HG03558 (cell line): ENCODE measurements around the gene TTBK2.

Experiments used
- ATAC-seq: cut with Tn5 transposase; IDR thresholded peaks from one replicate; pipeline ENCODE4 v1.9.1; 2021; ENCODE audit warnings: moderate number of reproducible peaks; ENCODE audit not compliant: unreplicated experiment; ENCODE audit errors: extremely low read depth

TTBK2 gene

DNA sequence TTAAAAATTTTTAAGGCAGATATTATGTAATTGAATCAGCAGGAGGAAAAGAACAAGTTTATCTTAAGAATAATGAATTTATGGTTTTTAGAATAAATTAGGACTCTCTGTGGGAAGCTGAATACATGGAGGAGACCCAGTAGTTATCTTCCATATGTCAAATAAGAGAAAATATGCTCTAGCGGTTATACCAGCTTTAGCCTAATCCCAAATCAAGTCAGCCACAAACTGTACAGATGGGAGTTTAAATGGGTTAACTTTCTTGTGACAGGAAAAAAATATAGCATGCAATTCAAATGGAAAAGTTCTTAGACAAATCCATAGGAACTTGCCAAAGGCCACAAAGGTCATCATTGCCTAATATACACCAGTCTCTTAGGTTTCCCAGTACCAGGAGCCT is 84.3 kb downstream of the TTBK2 start:
- ATAC-seq, result no peak

DNA sequence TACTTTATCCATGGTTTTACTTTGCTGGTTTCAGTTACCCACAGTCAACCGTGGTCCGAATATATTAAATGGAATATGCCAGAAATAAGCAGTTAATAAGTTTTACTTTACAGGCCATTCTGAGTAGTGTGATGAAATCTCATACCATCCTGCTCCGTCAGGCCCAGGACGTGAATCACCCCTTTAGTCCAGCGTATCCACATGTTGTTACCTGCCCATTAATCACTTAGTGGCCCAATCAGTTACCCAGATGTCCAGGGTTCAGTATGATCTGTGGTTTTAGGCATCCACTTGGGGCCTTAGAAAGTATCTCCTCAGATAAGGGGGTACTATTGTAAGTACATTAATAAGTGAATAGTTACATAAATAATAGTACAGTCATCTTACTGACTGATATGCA is 88.0 kb downstream of the TTBK2 start:
- ATAC-seq, result no peak

DNA sequence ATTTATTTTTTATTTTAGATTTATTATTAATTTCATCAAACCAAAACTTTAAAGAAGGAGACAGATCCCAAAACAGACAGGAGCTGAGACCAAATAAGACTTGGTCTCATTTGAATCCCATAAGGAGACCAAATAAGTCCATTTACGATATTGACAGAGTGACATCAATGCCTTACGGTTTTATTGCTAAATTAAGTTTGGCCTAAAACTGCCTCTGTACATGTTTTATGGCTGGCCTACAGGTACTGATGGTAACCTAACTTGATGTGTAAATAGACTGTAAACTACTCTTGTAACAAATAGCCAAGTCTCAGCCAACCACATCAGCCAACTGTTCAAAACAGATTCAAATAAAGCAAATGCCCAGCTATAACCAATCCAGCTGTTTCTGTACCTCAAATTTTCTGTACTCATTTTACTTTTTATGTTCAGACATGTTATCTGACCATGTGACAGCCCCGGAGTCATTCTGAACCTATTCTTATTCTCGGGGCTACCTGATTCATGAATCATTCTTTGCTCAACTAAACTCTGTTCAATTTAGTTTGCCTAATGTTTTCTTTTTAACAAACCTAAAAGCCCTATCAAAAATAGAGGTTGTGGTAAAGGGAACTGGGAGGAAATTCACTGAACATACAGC is 94.2 kb downstream of the TTBK2 start:
- ATAC-seq, result no peak

DNA sequence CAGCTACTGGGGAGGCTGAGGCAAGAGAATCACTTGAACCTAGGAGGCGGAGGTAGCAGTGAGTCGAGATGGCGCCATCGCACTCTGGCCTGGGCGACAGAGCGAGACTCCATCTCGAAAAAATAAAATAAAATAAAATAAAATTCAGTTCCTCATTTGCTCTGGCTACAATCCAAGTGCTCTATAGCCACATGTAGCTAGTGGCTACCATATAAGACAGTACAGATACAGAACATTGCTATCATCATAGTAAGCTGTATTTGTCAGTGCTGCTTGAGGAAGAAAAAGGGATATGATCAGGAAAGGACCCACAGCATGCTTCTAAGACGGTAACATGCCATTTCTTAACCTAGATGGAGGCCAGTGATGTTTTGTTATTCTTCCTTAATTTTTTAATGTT is 95.0 kb downstream of the TTBK2 start:
- ATAC-seq, result no peak

DNA sequence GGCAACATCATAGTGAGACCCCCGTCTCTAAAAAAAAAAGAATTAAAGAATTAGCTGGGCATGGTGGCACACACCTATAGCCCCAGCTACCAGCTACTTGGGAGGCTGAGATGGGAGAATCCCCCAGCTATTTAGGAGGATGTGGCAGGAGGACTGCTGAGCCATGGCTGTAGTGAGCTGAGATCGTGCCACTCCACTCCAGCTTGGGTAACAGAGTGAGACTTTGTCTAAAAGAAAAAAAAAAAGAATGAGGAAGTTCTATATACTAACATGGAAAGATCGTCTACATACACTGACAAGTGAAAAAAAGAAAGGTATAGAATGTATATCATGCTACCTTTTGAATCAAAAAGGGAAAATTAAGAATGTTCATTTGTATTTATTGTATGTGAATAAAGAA is 99.8 kb downstream of the TTBK2 start:
- ATAC-seq, result no peak

DNA sequence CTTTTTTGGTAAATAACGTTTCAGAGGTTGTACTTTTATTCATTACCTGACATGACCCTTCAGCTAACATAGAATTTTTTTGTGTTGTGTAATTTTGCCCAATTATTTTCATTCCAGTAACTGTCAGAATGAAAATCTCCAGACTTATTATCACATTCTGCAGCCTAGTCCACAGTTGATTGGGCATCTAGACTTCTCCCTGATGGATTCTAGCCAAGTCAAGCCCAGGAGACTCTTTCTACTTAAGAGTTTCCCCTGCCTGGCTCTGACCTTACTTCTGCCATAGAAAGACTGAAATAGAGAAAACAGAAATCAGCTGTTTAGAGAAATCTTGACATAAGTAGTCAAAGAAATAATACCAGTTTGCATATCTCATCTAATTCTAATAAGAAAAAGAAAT is 100.8 kb downstream of the TTBK2 start:
- ATAC-seq, result no peak

DNA sequence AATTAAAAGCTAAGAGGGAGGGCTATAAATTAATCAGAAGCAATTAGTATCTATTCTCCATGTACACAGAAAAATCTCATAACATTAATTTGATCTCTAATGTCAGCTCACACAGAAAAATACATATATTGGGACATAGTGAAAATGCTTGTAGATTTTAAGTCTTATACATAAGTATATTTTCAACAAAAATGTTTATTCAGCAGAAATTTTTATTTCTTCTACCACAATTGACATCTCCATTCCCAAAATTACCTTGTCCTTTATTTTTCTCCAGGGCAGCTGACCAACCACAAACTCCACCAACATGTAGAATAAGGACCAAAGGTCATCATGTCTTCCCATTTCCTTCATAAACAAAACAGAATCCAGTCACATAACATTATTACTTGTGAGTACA is 109.1 kb downstream of the TTBK2 start:
- ATAC-seq, result no peak

DNA sequence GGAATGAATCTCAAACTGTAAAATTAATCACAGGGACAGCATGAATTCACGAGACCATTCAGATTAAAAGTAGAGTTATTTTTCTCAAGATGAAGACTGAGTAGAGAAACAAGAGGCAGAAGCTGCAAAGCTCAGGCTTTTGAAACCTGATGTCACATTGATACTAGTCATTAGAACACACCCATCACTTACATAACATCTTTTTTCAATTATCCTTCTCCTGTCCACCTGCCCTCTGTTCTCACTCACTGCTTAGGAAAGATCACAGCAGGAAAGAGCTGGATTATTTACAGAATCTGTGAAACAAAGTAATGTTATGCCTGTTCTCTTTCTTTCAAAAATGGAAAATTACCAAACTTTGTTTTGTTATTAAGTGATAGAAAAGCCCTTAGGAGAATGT is 111.7 kb downstream of the TTBK2 start:
- ATAC-seq, result no peak

DNA sequence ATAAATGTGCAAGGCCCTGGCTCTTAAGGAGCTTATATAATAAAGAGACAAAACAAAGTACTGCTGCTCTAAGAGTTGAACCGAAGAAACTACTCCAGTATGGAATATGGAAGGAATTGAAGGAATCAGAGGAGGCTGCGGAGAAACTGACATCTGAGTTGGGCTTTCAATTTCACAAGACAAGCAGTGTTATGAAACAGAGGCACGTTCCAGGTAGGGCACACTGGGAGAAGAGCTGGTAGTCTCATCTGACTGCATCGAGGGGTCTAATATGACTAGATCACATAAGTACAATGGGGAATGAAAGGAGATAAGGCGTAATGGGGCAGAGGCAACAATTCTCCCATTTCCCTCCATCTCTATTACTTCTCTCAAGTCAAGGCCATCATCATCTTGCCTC is 115.3 kb downstream of the TTBK2 start:
- no peak for ATAC-seq

DNA sequence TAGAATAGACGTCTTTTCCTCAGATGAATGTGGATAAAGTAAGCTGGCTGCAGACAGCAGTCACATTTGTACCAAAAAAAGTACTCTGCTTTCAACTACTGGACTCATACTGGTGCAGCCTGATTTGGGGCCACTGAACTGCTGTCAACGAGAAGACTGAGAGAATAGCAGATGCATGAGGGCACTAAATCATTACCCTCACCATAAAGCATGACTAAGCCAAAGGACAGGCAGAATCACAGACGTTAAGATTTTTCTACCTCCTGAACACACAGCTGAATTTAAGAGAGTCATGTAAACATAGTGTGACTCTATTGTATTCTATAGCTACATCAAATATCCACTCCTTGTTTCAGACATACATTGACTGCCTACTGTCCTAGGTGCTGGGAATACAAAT is 115.8 kb downstream of the TTBK2 start:
- no peak for ATAC-seq

DNA sequence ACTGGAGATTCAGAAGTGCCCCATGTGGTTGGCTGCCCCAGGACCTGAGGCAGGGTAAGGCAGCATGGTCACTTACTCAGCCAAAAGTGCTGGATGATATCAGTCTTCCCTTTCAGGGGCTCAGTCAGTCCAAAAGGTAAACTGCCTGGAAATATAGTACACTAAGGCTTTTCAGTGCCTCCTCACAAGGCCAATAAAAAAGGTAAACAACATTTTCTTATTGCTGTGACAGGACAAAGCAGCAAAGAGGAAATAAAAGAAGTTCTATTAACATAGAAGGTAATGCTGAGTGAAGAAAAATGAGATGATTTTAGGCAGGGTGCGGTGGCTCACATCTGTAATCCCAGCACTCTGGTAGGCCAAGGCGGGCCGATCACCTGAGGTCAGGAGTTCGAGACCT is 117.1 kb downstream of the TTBK2 start:
- no peak for ATAC-seq

DNA sequence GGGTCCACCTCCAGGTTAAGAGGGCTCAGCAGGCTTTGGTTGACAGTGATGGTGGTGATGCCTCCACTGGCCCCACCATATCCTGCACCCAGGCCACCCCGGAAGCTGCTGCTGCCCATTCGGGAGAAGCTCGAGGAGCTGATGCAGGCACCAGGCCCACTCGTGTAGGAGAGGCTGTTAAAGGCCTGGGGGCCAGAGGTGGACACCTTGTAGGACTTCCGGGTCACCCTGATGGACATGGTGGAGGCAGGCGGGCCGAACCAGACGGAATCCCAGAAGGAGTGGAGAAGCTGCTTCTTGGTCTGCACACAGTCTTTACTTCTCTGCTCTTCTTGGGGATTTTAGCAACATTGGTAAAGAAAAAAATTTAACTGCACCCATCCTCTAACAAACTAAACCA is 118.4 kb downstream of the TTBK2 start:
- ATAC-seq, result no peak

DNA sequence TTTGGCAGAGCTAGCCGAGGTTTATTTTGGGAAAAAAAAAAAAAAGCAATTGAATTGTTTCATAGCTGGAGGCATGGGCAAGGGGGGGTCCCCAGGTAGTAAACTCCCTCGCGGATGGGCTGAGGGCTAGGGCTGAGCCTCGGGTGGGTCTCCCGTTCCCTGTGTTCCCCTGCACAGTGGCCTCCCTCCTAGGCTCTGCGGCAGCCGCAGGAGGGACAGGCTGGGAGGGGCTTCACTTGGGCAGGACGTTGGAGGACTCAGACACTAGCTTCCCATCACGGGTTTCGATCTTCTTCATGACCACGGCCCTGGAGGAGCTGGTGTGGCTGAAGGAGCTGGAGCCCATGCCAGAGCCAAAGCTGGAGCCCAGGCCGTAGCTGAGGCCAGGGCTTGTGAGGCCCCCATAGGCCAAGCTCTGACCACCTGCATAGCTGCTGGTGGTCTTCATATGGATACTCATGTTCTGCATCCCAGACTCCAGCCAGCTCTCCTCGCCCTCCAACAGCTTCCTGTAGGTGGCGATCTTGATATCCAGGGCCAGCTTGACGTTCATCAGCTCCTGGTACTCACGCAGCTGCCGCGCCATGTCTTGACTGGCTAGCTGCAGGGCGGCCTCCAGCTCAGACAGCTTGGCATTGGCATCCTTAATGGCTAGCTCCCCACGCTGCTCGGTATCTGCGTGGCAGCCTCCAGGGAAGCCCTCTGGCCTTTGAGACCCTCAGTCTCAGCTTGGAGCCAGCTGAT is 119.7 kb downstream of the TTBK2 start:
- ATAC-seq, result no peak

DNA sequence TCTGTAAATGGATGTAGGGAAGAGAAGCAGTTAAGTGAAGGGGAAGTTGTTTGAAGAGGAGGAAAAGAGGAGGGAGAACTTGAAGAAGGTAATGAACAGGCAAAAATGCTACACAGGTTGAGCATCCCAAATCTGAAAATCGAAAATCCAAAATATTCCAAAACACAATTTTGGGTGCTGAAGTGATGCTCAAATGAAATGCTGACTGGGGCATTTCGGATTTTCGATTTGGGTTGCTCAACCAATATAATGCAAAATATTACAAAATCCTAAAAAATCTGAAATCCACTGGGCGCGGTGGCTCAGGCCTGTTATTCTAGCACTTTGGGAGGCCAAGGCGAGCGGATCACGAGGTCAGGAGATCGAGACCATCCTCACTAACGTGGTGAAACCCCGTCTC is 121.8 kb downstream of the TTBK2 start:
- no peak for ATAC-seq

DNA sequence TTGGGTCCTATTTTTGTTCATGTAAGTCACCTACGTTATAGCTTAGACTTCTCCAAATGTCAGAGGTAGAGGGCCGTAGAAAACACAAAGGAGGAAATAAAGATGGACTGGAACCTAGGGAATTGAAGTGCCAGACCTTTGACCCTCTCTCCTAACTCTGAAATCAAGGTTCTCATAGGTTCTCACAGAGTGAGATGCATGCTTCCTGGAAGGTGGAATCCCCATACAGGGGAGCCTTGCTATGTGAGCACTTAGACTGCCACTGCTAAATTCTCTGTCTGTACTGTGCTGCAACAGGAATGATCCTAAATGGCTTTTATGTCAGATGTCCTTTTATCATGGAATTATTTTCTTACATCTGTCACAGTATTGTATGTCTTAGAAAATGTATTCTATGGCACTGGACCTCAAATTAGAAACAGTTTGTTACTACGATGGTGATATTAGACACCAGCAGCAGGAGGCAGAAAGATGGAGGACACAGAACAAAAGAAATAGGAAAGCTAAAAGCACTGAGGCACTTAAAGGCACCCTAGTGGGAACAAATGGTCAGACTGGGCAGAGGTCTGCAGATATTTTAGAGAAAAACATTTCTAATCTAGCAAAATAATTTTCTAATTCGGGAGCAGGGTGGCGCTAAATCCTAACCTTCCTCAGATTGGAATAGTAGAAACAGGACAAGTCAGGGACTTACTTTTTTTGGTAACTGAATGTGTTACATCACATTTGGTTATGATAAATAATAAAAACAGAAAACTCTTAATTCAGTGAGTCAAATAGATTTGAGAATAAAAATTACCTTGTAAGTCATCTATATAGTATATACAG is 123.4 kb downstream of the TTBK2 start:
- ATAC-seq, result no peak

DNA sequence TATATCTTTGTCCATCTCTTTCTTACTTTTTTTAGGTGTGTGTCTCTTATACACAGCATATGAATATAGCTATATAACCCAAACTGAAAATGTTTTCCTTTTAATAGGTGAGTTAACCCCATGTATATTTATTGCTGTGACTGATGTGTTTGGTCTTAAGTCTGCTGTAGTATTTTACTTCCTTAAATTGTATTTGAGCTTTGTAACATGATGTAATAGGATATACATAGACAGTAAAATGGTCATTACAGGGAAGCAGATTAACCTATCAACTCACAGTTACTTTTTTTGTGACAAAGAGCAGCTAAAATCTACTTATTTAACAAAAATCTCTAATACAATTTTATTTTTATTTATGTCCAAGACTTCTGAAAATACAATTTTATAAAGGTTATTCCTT is 131.9 kb downstream of the TTBK2 start:
- no peak for ATAC-seq

DNA sequence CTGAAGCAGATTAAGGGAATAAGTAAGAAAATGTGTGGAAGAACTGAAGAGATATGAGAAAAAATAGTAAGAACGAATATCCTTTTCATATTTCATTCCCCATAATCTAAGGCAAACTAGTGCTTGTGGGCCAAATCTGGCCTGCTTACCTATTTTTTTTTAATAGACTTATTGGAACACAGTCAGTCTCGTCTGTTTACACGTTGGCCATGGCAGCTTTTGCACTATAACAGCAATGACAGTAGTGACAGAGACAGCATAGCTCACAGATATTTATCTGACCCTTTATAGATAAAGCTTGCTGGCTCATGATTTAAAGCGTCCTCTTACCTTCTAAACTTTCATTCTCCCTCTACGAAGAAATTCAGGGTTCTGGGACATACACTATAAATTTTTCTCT is 133.6 kb downstream of the TTBK2 start:
- ATAC-seq, result no peak

DNA sequence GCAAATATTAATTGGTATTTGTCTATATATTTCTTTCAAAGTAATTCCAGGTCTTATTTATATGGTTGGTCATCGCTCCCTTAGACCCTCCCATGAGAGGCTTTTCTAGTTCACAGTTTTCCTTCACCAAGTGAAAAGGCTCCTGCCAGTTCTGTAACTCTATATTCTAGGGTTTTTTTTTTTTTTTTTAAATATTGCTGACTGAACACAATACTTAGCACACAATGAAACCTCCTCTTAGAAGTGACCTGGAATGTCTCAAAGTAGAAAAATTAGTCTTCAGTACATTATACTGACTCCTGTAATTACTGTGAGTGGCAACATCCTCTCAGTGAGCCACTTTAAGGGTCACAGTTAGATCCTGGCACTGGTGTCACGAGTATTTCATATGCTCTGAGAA is 135.0 kb downstream of the TTBK2 start:
- ATAC-seq, result no peak

DNA sequence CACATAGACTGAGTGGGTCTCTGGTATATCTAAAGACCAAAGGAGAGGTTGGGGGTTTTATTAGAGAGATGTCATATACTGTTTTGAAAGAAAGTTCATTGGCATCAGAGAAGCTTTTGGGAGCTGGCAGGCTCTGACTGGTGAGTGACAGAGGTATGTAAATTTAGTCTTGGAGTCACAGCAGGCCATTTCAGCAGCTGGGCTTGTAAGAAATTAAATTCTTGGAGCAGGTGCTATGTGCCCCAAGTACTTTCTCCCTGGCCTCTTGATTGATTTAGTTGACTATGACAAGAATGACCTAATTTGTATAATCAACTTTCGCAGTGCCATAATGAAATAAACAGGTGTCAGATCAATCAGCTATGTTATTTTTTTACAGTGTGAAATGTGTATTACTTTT is 135.9 kb downstream of the TTBK2 start:
- ATAC-seq, result no peak

DNA sequence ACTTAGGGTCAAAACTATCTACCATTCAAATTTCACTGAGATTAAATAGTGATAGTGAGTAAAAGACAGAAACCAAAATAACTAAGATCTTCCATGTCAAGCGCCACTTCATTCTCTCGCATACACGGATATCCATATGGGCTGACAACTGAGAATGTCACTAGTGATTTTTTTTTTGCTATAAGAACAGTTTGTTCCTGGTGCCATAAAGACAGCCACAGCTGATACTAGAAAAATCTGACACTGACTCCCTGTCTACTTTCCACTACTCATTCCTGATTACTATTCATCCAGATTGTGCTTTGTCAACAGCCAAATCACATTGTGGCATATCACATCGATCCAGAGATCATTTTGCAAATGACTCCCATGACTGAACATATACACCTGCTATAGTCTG is 137.9 kb downstream of the TTBK2 start:
- no peak for ATAC-seq

DNA sequence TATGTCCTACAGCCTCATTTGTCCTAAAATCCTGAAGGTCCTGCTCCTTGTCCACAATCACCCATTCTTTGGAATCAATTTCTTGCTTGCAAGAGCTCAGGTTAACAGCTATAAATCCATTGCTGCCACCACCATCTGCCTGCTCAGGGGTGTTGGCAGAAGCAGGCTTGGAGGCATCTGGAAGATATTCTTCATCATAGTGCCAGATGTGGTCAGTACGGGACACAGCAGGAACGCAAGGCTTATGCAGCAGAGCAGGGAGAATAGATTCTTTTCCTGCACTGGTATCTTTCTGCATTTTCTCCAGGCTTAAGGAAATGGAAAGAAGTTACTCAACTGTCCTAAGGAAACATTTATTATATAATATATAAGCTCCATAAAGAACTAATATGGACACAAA is 145.2 kb downstream of the TTBK2 start:
- ATAC-seq, result no peak
